GM18951 (cell line): ENCODE results near the gene ICOSLG.
"Not testable (repeated sequence)": the region's sequence is repeated elsewhere in the genome, so short reads cannot be mapped to it uniquely, and the experiment has no call there.

Source experiments
- POLR2A ChIP-seq: IDR thresholded peaks from 4 replicates; pipeline ENCODE4 v1.6.1; 2011; ENCODE audit warnings: mild to moderate bottlenecking; ENCODE audit not compliant: insufficient read length, insufficient read depth; ENCODE audit errors: extremely low read depth
- in situ Hi-C: fragments of 300-500 bp; cut with MboI; formaldehyde crosslinking; loops from one replicate; pipeline ENCODE4 v1.12.0; 2022; ENCODE audit warnings: low sequenced_read_pairs, mixed read lengths, inconsistent platforms; ENCODE audit not compliant: unreplicated experiment

ICOSLG gene

DNA sequence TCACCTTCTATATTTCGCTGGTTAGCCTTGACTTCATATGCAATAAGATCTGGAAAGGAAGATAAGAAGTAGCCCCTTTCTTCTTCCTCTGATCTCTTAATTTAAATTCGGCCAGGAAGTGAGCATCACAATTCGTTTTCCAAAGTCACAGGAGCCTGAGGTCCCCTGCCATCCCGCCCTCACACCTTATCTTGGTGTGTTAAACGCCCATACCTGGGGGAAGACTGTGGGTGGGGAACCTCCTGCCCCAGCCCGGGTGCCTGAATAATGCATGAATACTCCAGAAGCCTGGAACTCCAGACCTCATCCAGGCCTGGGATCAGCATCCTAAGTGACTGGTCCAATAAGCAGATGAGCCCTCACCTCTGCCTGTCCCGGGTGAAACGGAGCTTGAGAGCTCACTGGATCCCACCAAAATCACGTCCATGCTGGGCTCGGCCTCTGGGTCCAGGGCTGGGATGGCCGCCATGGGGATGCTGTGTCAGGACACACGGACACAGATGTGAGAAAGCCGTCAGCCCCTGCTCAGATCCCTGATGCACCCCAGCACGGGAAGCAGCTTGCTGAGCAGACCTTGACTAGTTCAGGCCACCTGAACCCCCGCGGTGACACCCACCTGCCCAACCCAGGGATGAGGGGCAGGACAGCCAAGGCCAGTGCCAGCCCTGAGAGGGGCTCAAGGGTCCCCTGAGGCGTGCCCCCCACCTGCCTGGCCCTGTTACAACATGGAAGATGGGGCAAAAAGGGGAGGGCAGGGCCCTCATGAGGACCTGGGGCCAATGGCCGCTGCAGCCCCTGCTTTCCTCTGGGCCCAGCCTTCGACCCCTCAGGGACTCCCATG, 20.3 kb upstream of the ICOSLG start:
- in situ Hi-C loops, result no loop called here
- no peak for TF ChIP-seq POLR2A

DNA sequence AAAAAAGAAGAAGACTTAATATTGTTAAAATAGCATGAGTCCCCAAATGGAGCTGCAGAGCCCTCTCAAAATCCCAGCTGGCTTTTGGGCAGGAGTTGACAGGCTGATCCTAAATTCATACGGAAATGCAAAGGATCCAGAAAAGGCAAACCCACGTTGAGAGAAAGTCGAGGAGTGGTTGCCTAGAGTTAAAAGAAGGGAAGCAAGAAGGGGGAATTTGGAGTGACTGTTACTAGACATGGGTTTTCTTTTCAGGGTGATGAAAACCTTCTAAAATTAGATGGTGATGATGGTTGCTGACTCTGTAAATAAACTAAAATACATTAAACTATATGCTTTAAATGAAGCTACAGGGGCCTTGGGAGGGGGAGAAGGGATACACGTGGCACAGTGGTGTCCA, 19.3 kb upstream of the ICOSLG start:
- no peak for TF ChIP-seq POLR2A
- in situ Hi-C loops, result no loop called here

DNA sequence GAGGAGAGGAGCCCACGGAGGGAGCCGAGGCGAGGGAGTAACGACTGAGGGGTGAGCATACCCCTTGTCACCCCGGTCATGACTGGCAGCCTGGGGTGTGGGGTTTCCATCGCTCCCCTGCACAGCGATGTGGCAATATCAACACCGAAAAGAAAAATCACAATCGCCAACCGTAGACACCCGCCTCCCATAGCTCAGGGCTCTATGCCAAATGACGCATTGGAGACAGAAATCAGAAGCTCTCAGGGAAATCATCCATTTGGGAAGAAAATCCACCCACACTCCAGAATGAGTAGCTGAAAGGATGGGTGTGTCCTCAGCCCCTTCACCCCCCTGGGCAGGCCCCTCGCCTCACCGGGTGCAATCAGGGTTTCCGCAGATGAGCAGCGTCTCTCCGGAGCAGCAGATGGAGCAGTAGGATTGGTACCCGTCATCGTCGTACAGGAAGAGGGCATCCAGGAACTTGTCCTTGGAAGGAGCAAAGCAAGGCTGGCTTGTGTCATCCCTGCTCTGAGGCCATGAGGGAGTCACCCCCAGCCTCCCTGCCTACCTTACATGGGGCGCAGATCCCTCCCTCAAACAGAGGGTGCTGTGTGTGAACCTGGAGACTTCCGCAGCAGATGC, 18.5 kb upstream of the ICOSLG start:
- in situ Hi-C loops, result no loop called here
- no peak for TF ChIP-seq POLR2A

DNA sequence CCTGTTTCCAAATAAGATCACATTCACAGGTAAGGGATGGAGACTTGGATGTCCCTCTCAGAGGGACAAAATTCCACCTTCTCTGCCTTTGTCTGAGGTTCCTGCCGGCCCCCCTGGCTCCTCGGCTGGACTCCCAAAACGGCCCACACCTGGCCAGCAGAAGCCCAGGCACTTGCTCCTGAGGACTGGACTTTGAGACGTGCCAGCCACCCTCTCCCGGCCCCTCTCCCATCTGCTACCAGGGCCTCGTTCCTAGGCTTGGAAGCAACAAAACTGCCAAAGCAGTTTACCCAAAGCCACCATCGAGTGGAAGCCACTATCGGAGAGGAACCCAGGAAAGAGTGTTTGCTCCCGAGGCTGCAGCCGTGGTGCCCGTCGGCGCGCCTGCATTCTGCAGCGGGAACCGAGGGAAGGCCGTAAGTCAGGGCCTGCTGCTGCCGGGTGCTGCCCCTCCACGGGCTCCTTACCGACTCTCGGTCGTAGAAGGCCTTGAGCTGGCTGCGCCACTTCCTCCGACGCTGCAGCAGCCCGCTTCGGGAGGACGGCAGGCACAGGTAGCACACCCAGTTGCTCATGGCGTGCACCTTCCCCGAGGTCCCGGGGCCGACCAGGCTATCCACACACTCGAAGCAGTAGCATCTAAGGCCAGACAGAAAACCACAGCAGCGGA, 17.4 kb upstream of the ICOSLG start:
- in situ Hi-C loops, result no loop called here
- no peak for TF ChIP-seq POLR2A

DNA sequence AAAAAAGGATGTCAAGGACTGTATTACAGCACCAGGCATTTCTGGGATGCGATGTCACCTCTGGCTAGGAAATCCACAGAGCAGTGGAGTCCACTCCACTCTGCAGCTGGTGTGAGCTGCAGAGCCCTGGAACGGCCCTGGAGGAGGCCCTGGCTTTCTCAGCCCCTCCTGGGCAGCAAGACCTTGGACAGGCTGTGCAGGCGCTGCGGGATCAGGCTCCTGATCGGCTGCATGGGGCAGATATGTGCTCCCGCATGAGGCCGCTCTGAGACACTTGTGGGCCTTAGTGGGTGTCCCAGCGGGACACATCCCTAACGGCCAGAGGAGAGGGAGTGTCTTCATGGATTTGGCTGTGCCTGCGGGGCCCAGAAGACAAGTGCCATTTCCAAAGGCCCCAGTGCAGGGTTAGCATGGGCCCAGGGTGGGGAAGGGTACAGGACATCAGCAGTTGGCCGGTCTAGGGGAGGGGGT, 14.8 kb upstream of the ICOSLG start:
- TF ChIP-seq POLR2A, result no peak
- in situ Hi-C loops, result no loop called here

DNA sequence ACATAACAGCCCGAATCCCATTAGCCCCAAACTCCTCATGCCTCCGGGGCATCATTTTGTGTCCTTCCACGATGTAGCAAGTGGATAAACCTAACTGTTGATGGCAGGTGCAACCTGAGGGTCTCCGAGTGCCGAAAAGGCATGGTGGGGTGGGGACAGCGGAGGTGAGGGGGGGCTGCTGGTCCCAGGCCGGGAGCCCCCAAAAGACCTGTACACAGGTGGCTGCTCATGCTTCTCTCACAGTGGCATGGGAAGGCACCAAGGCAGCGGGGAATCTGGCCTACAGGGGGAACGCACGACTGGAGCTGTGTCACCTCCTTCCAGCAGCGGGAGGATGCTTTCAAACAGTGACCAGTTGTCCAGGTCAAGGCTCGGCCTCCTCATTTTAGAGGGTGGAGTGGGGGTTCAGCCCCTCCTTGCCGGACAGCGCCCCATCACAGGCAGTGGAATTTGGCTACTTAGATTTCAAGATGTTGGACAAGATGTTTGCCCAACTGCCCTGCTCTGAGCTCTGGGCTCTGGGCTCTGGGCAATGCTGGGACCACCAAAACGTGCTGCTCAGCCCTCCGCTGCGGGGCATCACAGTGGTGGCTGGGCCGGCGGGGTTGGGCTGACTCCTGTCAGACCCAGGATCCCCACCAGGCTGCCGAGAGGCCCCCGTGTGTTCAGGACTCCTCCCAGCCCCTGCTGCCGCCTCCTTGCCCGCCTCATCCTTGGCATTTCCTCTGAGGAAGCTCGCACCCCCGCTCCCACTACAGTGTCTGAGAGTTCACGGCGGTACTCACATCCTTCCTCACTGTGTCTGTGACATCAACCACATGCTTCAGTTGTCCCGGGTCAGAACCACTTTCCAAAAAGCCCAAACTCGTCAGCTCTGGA, 13.3 kb upstream of the ICOSLG start:
- in situ Hi-C loops, result no loop called here
- no peak for TF ChIP-seq POLR2A

DNA sequence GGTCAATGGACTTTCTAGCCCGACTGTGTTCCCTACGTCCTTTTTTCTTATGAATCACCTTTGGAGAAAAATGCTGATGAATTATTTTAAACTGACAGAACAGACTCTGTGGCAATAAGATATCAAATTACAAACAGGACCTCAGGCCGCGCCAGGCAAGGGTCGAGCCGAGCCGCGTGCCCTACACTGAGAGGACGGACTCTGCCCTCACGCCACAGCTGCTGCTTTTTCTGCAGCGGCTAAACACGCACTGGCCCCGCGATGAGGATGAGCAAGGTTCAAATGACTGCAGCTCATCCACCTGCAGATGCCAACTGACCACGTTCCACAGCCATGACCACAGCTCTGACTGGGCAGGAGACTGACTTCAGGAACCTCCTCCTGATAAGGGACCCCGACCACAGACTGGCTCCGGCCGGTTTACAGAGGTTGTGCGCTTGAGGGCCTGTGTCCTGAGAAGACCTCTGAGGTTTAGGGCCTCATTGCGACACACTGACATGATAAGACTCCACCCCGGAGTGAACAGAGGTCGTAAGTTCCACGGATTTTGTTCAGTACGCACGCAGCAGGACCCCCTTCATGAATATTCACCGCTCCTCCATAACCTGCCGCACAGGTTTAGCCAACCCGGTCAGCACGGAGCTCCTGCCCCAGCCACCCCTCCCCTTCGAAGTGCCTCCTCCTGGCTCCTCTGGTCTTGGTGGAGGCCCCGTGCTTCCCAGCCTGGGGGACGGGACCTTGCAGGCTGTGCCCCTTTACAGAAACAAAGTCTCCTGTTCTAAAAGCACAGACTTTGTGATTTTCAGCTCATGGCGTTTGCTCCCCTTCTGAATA, 8.7 kb upstream of the ICOSLG start:
- in situ Hi-C loops, result not testable (repeated sequence)

DNA sequence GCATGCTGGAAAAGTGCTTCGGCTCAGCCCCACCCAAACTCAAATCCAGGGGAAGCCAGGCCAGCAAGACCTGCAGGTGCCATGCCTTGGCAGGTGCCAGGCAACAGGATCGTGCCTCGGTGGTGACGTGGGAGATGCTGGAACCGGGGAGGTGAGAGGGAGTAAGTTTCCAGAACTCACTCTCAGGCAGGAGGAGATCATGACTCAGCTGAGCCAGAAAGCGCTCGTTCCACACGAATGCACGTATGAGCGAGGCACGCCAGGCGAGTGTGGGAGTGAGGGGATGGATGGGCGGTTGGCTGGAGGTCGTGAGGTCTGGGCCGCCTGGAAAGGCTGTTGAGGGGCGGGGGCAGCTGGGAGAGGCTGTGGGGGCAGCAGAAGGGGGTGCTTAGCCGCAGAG, 7.2 kb upstream of the ICOSLG start:
- in situ Hi-C loops, result not testable (repeated sequence)

DNA sequence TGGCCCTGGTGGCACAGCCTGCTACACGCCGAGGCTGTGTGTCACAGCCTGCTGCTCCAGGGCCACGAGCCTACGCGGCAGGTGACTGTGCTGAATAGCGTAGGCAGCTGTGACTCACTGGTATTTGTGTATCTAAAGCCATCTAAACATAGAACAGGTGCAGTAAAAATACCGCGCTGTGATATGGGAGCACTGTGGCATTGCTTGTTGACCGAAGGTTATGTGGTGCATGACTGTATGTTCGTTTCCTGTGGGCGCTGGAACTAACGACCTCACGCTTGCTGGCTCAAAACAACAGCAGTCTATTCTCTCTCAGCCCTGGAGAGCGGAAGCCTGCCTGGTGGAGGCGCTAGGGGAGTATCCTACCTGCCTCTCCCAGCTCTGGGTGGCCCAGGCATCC, 3.2 kb upstream of the ICOSLG start:
- in situ Hi-C loops, result not testable (repeated sequence)

DNA sequence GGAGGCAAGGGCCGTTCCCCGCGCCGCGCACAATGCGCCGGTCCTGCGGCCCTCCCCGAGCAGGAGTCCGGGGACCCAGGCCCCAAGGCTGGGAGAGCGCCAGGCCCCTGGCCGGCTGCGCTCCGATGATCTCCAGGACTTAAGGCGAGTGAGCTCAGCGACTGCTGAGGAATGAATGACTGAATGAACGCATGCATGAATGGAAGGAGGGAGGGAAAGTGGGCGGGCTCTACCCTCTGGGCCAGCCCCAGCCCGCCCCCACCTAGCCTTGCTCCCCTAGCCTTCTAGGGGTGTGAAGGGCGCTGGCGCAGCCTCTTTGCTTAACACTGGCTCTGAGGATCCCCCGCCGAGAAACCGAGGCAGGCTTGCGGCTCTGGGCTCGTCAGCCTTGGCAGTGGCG, 538 bp upstream of the ICOSLG start:
- in situ Hi-C loops, result not testable (repeated sequence)

DNA sequence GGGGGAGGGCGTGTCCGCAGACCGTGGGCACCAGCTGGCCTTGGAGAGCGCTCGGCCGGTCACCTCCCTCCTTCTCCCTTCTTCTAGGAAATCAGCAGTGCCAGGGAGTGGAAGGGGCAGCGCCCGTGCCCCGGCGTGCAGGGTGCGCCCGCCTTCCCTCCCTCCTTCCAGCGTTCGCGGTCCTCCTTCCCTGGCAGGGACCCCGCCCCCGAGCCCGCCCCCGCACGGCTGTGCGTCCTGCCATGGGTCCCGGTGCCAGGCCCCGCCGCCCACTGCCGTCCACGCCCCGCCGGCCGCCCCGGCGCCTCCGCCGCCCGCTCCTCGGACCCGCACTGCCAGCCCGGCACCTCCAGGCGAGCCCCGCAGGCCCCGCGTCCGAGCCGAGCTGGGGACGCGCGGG, 390 bp downstream of the ICOSLG start:
- in situ Hi-C loops, result not testable (repeated sequence)

DNA sequence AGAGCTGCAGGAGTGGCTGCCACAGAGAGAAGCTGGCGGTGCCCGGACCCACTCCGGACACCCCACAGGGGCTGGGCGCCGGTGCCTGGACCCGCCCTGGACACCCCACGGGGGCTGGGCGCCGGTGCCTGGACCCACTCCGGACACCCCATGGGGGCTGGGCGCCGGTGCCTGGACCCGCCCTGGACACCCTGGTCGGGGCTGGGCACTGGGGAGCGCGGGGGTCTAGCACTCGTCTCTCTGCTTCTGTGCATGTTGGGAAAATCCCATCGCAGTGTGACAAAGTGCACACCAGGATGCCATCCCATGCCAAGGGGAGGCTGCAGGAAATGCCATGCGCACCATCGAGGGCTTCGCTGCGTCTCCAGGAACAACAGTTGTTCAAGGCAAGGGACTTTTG, 11.2 kb downstream of the ICOSLG start:
- in situ Hi-C loops, result not testable (repeated sequence)

DNA sequence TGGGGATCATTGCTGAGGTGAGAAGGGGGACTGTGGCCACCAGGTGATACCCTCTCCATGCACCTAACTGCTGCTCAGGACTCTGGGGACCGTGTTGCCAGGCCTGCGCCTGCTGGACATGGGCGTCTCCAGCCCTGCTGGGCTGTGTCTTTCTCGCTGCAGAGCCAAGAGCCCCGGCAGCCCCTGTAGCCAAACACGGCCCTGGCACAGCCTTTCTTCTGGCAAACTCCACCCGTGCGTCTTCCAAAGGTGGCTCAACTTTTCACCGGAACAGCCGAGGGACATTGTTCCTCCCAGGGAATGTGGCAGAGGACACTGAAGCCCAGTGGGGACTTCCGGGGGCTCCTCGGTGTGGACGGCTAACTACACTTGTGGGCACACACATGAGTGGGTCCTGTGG, 12.6 kb downstream of the ICOSLG start:
- in situ Hi-C loops, result not testable (repeated sequence)

DNA sequence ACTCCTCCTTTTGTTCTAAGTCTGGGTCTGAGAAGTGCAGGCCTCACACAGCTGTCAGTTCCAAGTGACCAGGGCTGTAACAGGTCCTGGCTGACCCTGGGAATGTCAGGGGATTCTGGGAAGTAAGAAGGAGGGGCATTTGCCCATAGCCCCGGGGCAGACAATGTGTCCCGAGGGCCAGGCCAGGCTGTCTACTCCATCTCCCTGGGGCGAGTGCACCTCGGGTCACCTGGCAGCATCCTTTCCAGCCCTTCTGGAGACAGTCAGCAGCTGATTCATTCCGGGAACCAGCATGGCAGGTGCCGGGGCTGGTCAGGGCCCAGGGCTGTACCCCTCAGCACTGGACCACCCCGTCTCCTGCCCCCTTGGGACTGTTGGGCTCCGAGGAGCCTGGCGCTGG, 13.1 kb downstream of the ICOSLG start:
- in situ Hi-C loops, result not testable (repeated sequence)

DNA sequence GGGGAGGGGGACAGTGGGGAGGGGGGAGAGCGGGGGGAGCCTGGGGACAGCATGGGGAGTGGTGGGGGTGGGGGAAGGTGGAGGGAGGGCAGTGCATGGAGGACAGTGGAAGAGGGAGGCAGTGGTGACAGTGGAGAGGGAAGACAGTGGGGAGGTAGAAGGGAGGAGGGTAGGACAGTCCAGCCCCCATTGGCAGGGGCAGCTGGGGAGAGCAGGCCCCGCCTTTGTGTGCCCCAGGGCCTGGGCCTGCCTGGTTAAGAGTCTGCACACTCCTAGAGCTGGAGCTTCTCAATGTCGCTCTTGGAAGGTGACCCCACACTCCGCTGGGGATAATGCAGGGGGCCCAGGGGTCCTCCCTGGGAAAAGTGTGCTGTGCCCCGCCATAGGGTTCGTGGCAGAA, 15.1 kb downstream of the ICOSLG start:
- in situ Hi-C loops, result not testable (repeated sequence)

DNA sequence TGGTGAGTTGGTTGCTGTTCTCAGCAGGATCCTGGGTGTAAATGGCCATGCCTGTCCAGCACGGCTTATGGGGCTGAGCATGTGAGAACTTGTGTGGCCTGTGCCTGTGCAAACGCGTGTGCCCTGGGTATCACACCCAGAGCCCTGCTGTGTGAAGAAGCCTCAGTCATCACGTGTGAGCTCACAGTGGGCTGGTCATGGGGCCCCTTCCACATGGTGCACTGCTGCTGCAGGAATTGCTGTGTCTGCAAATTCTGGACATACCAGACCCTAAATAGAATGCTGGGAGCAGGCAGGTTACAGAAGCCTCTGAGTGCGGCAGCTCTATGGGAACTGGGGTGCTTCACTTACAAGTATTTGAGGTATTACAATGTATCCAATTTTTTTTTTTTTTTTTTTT, 17.4 kb downstream of the ICOSLG start:
- in situ Hi-C loops, result not testable (repeated sequence)

DNA sequence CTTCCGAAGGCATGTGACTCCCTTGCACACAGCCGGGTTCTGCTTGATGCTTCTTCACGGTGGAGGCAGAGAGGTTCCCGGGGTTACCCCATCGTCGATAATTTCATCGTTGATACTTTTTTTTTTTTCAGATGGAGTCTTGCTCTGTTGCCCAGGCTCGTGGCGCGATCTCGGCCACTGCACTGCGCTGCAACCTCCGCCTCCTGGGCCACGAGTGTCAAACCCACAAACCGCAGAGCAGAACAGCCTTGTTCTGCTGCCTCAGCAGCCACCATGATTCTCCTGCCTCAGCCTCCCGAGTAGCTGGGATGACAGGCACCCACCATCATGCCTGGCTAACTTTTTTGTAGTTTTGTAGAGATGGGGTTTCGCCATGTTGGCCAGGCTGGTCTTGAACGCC, 20.1 kb downstream of the ICOSLG start:
- in situ Hi-C loops, result not testable (repeated sequence)

DNA sequence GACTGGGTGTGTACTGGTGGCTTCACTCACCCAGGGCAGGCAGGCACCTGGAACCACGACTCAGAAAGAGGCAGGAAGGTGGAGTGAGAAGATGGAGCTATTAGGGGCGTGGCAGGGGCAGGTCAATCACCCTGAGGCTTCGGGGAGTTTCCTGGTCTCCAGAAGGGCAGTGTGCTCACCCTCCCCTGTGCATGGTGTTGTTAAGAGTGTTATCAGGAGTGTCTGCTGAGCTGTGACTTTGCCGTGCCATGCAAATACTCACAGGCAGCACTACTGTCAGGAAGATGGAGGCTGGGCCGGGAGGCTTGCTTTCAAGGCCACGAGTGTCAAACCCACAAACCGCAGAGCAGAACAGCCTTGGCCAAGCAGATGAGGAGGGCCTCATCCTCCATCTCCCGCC, 22.3 kb downstream of the ICOSLG start:
- in situ Hi-C loops, result not testable (repeated sequence)
